Ramos (cell line): ENCODE measurements around the gene IGF2R.
"Not testable (repeated sequence)": the region's sequence is repeated elsewhere in the genome, so short reads cannot be mapped to it uniquely, and the experiment has no call there.

Experiments
- in situ Hi-C: fragments of 300-500 bp; cut with MboI; formaldehyde crosslinking; loops from one replicate; pipeline ENCODE4 v1.14.3; 2022; ENCODE audit warnings: low sequenced_read_pairs; ENCODE audit not compliant: unreplicated experiment

Gene IGF2R

GRCh38 chr6:160085713-160086505 lies 117.0 kb downstream of the IGF2R start:
- in situ Hi-C loops = no loop called here

GRCh38 chr6:160086754-160087153 lies 117.9 kb downstream of the IGF2R start:
- in situ Hi-C loops = no loop called here

DNA sequence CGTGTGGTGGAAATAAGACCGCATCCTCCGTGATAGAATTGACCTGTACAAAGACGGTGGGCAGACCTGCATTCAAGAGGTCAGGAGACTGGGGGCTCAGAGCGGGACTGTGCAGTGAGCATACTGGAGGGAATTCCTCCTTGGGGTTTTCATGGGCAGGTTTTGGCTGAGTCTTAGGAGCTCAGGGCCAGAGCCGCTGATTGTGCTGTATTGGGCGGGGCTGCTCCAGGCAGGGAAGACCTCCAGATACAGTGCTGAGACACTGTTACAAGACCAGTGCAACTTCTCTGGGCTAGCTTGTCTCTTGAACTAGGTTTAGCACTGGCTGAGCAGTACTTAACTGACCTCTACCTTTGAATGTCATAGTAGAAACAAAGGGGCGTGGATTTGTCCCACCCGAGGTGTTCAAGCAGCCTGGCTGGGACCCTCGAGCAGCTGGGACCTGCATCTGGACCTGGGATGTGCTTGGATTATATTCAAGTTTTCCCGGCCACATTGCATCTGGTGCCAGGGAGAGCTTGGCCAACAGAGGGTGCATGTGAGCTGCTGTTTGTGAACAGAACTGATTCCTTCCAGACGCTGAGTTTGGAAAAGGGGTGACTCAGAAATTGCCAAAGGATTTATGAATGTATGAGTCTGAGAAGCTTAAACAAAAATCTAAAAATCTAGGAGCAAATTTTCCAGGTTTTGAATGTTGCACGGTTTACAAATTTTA lies 119.3 kb downstream of the IGF2R start:
- in situ Hi-C loops = no loop called here

GRCh38 chr6:160088784-160089533 lies 120.1 kb downstream of the IGF2R start:
- in situ Hi-C loops = no loop called here

GRCh38 chr6:160089534-160089897 lies 120.6 kb downstream of the IGF2R start:
- in situ Hi-C loops = no loop called here

DNA sequence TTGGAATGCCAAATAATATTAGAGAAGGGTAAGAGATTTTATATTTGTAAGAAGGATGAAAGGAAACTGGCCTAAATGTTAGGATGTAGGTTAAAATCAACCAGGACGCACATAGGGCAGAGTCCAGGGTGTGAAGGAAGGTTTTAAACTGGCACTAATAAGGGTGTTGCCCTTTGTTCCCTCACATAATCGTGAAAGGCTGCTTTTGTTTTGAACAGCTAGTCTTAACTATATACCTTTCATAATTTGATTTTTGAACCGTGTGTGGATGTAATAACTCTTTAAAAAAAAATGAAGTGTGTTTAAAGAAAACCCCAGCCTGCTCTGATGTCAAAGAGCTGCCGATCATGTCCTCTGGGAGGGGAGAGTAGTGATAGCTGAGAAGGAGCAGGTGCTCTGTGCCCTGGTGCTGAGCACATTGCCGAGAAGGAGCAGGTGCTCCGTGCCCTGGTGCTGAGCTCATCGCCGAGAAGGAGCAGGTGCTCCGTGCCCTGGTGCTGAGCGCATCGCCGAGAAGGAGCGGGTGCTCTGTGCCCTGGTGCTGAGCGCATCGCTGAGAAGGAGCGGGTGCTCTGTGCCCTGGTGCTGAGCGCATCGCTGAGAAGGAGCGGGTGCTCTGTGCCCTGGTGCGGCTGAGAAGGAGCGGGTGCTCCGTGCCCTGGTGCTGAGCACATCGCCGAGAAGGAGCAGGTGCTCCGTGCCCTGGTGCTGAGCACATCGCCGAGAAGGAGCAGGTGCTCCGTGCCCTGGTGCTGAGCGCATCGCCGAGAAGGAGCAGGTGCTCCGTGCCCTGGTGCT lies 121.8 kb downstream of the IGF2R start:
- in situ Hi-C loops = not testable (repeated sequence)

GRCh38 chr6:160092176-160092575 lies 123.3 kb downstream of the IGF2R start:
- in situ Hi-C loops = not testable (repeated sequence)

GRCh38 chr6:160092602-160093001 lies 123.7 kb downstream of the IGF2R start:
- in situ Hi-C loops = no loop called here

- in situ Hi-C loops = no loop called here
Observed at GRCh38 chr6:160093061-160093460, 124.2 kb downstream of the IGF2R start.

DNA sequence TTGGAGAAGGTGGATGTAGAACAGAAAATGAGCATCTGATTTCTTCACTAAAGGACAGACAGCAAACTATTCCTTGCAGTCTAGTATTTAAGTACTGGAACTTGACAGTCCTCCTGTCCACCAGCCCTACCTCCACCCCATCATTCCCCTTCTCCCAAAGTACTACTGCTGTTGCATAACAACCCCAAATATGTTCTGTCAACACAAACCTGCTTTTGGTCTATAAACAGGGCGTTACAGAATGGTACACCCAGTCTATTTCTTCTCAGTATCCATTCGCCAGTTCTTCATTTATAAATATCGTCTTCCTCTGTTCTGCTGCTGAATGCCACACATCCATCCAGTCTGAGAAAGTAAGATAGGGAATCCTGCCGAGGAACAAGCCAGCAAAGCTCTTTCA lies 125.1 kb downstream of the IGF2R start:
- in situ Hi-C loops = no loop called here

DNA sequence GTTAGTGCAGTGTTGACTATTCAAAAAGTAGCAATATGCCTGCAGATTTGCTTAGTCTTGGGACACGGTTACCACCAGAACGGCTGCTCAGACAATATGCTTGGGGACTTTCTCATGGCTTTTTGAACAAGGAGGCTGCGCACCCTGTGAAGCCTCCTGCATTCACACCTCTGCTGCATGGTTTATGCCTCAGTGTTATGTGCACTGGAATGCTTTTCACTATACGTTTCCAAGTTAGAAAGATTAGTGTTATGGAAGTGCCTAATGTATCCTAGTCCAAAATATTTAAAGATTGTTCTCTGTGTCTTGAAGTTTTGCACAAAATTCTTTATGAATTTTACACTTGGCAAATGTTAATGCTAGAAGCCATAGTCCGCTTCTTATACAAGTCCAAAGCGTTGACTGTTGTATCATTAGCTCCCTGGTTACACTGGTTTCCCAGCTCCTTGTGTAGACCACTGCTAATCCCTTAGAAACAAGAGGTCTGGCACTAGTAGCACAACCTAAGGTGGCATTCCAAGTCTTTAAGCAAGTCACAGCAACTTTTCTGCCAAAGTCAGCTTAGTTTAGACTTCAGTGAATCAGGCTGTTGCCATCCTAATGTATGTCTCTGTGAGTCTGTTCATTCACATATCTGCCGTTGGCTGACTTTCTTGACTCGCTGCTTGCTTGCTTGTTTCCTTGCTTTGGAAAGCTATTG lies 126.4 kb downstream of the IGF2R start:
- in situ Hi-C loops = no loop called here

GRCh38 chr6:160101277-160102205 lies 132.7 kb downstream of the IGF2R start:
- in situ Hi-C loops = no loop called here

DNA sequence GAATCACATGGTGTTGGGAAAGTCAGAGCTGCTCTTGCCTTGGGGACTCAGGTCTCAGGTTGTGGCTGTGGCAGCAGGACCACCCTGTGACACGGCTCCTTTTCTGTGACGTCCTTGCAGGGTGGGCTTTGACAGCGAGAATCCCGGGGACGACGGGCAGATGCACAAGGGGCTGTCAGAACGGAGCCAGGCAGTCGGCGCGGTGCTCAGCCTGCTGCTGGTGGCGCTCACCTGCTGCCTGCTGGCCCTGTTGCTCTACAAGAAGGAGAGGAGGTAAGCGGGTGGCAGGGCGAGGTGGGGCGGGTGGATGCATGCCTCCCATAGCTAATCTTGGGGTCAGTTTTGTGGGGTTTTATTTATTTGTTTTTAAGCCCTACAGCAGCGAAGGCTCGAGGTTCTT lies 133.5 kb downstream of the IGF2R start:
- in situ Hi-C loops = no loop called here

DNA sequence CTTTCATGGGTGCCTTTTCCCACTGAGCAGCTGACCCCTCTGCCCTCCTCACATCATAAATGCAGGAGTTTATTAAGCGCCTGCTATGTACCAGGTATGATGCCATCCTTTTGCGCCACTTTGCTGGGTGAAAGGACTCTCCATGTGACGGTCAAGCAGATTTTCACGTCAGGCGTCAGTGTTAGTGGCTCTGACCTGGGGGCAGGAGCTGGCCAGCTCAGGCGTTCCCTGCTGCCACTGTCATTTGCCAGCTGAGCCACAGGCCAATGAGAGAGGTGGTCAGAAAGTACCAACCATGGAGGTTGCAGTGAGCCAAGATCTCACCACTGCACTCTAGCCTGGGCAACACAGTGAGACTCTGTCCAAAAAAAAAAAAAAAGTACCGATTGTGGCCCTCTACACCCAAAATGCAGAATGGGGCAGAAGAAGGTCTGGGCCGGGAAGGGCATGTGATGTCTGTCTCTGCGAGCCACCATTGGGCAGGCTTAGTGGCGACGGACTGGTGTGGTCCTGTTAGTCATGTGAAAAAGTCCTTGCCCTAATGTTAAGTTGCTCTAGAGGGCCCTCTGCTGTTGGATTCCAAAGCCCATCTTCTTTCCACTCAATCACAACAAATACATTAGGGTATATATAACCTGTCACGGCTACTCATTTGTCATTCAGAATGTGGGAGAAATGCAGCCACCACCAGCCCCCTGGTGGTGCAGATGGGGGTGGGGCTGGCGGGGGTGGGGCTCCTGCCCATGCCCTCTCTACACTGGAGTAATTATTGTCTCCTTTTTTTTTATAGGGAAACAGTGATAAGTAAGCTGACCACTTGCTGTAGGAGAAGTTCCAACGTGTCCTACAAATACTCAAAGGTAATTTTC lies 134.3 kb downstream of the IGF2R start:
- in situ Hi-C loops = no loop called here

DNA sequence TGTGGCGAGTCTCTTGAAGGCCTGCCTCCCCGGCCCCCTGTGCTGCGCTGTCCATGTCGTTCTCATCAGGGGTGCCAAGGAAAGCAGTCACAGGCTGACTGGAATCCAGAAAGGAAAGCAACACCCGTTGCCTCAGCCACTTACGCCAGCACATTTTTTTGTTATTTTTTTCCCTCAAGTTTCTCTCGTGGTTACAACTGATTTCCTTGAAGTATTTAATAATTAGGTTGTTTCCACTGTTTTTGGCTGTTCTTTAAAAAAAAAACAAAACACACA lies 134.9 kb downstream of the IGF2R start:
- in situ Hi-C loops = no loop called here

- in situ Hi-C loops = no loop called here
Observed at GRCh38 chr6:160104821-160105517, 136.1 kb downstream of the IGF2R start.

DNA sequence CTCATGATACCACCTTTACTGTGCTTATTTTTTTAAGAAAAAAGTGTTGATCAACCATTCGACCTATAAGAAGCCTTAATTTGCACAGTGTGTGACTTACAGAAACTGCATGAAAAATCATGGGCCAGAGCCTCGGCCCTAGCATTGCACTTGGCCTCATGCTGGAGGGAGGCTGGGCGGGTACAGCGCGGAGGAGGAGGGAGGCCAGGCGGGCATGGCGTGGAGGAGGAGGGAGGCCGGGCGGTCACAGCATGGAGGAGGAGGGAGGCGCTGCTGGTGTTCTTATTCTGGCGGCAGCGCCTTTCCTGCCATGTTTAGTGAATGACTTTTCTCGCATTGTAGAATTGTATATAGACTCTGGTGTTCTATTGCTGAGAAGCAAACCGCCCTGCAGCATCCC lies 137.1 kb downstream of the IGF2R start:
- in situ Hi-C loops = no loop called here
